NCI-H526 (cell line): Measurements from ENCODE around the gene SLC9A8.

ENCODE experiments used
- DNase-seq, 2 experiments: peaks; one replicate each; lab custom pipeline; 2025; lab: John Stamatoyannopoulos, UW

Gene SLC9A8

DNA sequence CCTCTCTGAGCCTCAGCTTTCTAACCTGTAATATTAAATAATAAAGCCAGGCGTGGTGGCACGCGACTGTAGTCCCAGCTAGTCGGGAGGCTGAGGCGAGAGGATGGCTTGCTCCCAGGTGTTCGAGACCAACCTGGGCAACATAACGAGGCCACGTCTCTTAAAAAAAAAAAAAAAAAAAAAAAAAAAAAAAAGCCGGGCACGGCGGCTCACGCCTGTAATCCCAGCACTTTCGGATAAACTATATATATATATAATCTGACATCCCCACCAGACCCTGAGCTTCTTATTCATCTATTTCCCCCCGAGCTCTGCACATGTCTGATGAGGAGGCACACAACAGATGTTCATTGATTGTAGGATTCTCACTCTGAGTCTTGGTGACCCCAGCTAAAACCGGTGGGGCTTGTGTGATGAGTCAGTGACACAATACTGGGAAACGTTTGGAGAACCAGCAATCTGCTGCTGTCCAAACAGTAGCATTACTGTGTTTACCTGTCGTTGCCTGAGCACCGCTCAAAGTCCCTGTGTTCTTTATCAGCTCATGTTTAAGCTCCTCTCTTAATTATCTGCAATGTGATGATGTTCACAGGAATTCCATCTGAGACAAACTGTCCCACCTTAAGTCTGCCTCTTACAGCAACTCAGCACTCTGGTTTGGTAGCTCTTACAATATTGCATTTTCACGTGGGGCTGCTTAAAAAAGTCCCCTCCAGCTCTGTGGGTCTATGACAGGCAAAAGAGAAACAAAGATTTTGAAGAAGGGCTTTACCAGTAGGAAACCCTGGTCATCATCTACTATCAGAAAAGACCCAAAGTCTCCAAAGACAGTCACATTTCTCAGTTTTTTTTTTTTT, 103.7 kb downstream of the SLC9A8 start:
- DNase-seq = peak; percentile 20 to 27

DNA sequence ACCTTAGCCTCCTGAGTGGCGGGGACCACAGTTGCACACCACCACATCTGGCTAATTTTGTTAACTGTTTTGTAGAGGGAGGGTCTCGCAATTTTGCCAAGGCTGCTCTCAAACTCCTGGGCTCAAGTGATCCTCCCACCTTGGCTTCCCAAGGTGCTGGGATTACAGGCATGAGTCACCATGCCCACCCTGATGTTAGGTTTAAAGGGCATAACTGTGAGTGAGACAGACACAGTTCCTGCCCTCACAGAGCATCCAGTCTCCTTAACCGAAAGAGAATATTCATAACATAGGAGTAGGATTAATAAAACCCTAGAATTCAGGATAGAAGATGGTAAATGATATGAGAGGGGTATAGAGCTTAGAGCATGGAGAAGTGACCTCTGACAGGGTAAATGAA, 105.8 kb downstream of the SLC9A8 start:
- no peak for DNase-seq

DNA sequence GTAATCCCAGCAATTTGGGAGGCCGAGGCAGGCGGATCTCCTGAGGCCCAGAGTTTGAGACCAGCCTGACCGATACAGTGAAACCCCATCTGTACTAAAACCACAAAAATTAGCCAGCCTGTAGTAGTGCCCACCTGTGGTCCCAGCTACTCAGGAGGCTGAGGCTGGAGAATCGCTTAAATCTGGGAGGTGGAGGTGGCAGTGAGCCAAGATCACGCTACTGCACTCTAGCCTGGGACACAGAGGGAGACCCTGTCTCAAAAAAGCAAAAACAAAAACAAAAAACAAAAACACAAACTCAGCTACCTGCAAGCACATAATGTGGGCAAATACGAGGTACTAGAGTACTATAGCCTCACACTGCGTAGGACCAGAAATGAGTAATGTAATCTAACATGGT, 106.4 kb downstream of the SLC9A8 start:
- DNase-seq = no peak

GRCh38 chr20:49919461-49919860, 106.8 kb downstream of the SLC9A8 start:
- DNase-seq = no peak

- DNase-seq = no peak
Observed at GRCh38 chr20:49924247-49924646, 111.6 kb downstream of the SLC9A8 start.

DNA sequence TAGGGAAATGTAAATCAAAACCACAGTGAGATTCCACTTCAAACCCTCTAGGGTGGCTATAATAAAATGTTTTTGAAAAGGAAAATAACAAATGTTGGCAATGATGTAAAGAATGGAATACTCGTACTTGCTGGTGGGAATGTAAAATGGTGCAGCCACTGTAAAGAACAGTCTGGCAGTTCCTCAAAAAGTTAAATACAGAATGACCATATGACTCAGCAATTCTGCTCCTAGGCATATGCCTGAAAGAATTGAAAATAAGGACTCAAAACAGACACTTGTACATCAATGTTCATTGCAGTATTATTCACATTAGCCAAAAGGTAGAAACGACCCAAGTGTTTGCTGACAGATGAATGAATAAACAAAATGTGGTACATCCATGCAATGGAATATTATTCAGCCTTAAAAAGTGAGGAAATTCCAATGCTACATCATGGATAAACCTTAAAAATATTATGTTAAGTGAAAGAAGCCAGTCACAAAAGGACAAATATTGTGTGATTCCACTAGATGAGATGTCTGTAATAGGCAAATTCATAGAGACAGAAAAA, 113.3 kb downstream of the SLC9A8 start:
- DNase-seq = no peak

DNA sequence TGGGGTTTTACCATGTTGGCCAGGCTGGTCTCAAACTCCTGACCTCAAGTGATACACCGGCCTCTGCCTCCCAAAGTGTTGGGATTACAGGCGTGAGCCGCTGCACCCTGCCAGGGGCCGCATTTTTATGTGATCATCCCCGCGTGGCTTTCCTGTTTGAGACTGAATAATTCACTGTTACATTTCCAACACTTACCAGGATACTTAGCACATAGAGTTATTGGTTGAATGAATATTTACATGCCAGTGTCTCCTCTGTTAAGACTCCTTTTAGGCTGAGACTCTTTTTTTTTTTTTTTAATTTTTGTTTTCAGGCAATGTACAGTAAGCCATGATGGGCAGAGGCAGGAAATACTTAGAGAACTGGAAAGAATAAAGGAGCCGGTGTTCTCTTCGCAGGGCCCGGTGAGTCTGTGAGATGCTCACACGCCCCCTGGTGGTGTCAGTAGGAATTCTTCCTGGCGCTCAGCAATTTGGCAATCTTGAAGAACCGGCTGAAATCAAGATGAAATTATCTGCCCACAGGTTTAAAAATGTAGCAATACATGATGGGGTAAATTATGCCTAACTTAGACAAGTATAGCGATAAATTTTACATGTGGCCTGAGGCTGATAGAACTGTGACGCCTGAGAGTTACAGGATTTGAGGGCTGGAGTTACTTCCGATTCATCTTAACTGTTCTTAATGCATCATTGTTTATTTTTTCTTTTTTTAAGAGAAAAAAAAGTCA, 115.9 kb downstream of the SLC9A8 start:
- peak; percentile 75 to 91 for DNase-seq

GRCh38 chr20:49929142-49929494, 116.5 kb downstream of the SLC9A8 start:
- DNase-seq = no peak

- DNase-seq = no peak
Observed at GRCh38 chr20:49935746-49936152, 123.1 kb downstream of the SLC9A8 start.

- peak; percentile 78 to 97 for DNase-seq
Observed at GRCh38 chr20:49936153-49937026, 123.8 kb downstream of the SLC9A8 start, which contains the start of gene RNF114. Gene RNF114 (plus strand): TSS chr20:49936397. CDS start chr20:49936413, 16 bp downstream.

DNA sequence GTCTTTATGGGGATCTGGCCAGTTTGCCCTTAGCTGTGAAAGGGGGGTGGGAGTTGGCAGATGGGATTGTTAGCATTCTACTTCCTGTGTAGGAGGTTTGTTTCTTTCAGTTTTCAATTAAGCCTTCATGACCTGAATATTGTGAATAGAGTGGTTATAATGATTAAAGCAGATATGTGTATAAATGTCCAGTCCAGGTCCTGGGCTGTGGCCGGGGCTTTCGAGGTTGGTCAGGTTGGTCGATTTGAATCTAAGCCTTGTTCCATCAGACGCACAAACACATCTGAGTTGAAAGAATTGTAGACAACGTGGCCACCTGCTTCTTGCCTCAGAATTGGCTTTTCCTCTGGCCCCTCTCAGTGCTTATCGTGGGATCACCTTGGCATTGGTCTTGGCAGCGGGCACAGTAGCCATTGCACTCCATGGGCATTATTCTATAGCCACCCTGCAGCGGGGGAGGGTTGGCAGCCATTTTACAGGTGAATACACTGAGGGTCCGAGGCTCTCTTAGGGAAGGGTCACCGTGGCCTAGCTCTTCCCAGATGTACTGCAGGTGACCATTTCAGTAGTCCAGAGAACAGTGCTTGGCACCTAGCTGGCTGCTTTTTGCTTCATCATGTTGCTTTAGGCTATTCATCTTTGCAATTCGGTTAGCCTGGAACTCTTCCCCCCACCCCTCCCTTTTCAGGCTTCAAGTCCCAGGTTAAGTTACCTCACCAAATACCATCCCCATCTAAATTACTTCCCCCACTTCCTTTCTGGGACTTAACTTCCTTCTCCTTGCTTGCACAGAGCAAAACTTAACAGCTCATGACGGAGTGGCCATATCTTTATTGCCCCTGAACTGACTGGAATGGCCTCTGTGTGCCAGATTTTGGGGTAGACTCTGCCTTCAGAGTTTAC, 124.7 kb downstream of the SLC9A8 start:
- no peak for DNase-seq

DNA sequence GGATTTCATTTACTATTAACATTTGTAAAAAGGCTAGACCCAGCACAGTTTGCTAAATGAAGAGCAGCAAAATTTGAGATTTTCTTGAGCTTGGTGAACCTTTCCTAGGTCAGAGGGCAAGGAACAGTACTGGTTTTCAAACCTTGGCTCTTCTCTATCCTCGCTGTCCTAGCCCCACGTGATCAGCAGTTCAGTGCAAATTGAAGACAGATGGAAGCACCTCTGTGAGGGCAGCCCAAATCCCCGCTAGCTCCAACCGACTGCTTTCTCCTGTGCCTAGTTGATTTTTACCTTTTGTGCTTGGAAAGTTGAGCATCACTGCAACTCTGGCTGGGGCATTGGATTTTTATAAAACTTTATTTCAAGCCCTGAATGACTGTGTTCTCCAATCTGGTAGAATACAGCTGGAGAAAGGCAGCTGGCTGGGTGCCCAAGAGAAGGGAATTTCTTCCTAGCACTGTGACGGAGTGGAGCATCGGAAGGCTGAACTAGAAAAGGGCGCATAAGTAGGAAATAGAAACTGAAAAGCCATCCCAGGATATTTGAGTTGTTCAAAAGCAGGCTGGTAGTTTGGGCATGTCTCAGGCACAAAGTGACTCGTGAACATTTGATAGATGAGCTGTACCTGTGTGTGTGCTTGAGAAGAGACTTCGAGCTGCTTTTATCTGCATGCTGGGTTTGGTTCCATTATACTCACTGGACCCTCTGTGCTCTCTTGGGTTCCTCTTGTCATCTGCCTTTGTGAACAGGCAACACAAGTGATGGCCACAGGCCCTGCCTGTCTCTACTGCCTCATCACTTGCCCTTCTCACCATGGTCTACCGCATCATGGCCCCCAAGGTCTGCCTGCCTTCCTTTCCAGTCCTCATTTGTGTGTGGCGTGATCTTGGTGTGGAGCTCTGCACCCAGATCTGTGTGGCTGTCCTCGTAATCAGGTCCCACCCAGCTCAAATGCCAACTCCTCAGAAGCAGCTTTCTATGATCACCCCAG, 125.8 kb downstream of the SLC9A8 start:
- DNase-seq = no peak

DNA sequence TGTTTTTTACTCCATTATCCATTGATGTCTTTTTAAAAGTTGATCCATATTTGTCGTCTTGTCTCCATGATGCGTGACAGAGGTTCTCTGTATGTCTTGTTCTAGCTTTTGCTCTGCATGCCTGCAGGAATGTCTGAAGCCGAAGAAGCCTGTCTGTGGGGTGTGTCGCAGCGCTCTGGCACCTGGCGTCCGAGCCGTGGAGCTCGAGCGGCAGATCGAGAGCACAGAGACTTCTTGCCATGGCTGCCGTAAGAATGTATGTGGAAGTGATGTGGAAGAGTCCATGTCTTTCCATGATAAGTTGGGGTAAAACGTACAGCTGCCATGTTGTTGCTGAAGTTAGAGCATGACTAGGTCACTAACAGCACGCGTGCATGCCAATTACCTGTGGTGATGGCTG, 128.8 kb downstream of the SLC9A8 start:
- DNase-seq = no peak
